ENCODE measurements around the gene ORM1. TPM values are rescaled to one million over a fixed set of nuclear protein-coding genes. Genes with fewer than 3 reads are reported as not detected.

ORM1 gene
- total and polyA plus RNA-seq, 2 donors (not counting 3 experiments of a cell fraction or from before 2014, with no cell fraction given): not detected

DNA sequence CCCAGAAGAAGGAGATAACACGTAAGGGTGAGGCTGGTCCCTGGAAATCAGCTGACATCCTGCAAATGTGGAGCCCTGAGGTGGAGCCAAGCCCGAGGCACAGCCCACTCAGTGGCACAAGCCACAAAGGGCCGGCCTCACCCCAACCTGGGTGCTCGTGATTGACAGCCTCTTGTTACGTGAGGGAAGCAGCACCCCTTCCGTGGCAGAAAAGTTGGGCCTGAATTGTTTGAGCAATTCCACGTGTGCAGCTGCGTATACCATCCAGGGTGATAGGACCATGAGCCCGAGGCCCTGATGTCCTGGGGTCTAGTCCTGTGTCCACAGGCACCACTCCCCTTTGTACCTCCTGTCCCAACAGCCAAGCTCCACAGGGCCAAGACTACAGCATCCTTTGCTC, 11.6 kb downstream of the ORM1 start:
- DNase-seq (ENCODE audit: low read depth, low spot score): no peak
- Histone ChIP-seq H3K36me3 (ENCODE audit: control insufficient read depth in 2 of 2, extremely low read depth in 1 of 2, insufficient read depth in 2 of 2, low read length in 2 of 2) (peaks cover 0 to 20% of the 10 kb centered on the region in 2 experiments), H3K27ac (ENCODE audit: insufficient read depth, low read depth, low read length) (no peak overlapping the region), H2AFZ (ENCODE audit: low read depth, low read length) (no peak overlapping the region), H3K9me3 (replicated peaks; ENCODE audit: control insufficient read depth, insufficient read depth, low read length) (no peaks in the 10 kb centered on the region), H3K9me1 (replicated peaks; ENCODE audit: control insufficient read depth, extremely low read depth, insufficient read depth, low read length) (no peaks in the 10 kb centered on the region), H3K79me2 (ENCODE audit: control insufficient read depth, insufficient read depth, low read length) (no peaks in the 10 kb centered on the region), H3K27me3 (ENCODE audit: control insufficient read depth in 2 of 2, insufficient read depth in 2 of 2, low read length in 2 of 2) (no peaks in the 10 kb centered on the region), H3K9ac (replicated peaks; ENCODE audit: extremely low read depth, insufficient read depth, low read length) (no peak overlapping the region), H3K4me2 (ENCODE audit: insufficient read depth, low read length) (no peak overlapping the region), H3K4me1 (ENCODE audit: control insufficient read depth, extremely low read depth, insufficient read depth, low read length) (no peaks in the 10 kb centered on the region), H3K4me3 (replicated peaks in 1 of 3; ENCODE audit: insufficient read depth in 1 of 3, low read depth in 1 of 3, low read length in 3 of 3) (no peak overlapping the region), H4K20me1 (replicated peaks; ENCODE audit: control insufficient read depth, extremely low read depth, insufficient read depth, low read length) (no peaks in the 10 kb centered on the region)
- POLR2A ChIA-PET: no interaction called here
- no peak for FAIRE-seq
- CTCF ChIA-PET: no interaction called here
- intact Hi-C loops (cut with micrococcal nuclease) (loop anchor here (10.0 kb wide), 1 partner anchor 170 kb away; the partner anchor contains the start of gene WHRN), dilution Hi-C loops (cut with MboI; ENCODE audit: extremely low pct_ligation_motif_present, low sequenced_read_pairs) (no loop called here)
- no peak for TF ChIP-seq FOS (IDR thresholded peaks at IDR 0.05; ENCODE audit: borderline replicate concordance, insufficient read depth, low read length)
- no peak for TF ChIP-seq POLR2AphosphoS5 (IDR thresholded peaks at IDR 0.05; ENCODE audit: insufficient read depth, low read depth, low read length)
- no peak for TF ChIP-seq JUN (IDR thresholded peaks at IDR 0.05; ENCODE audit: borderline replicate concordance, insufficient read depth, insufficient read length, low read depth)
- TF ChIP-seq, protein P1, sequence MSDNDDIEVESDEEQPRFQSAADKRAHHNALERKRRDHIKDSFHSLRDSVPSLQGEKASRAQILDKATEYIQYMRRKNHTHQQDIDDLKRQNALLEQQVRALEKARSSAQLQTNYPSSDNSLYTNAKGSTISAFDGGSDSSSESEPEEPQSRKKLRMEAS (IDR thresholded peaks at IDR 0.05; ENCODE audit: insufficient read depth, insufficient read length): no peak
- no peak for TF ChIP-seq POLR2A (IDR thresholded peaks at IDR 0.05; ENCODE audit: low read depth, low read length)
- TF ChIP-seq EZH2 (IDR thresholded peaks at IDR 0.05; ENCODE audit: borderline replicate concordance, low read depth, low read length, severe bottlenecking): no peak
- TF ChIP-seq, protein P2, sequence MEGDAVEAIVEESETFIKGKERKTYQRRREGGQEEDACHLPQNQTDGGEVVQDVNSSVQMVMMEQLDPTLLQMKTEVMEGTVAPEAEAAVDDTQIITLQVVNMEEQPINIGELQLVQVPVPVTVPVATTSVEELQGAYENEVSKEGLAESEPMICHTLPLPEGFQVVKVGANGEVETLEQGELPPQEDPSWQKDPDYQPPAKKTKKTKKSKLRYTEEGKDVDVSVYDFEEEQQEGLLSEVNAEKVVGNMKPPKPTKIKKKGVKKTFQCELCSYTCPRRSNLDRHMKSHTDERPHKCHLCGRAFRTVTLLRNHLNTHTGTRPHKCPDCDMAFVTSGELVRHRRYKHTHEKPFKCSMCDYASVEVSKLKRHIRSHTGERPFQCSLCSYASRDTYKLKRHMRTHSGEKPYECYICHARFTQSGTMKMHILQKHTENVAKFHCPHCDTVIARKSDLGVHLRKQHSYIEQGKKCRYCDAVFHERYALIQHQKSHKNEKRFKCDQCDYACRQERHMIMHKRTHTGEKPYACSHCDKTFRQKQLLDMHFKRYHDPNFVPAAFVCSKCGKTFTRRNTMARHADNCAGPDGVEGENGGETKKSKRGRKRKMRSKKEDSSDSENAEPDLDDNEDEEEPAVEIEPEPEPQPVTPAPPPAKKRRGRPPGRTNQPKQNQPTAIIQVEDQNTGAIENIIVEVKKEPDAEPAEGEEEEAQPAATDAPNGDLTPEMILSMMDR (IDR thresholded peaks at IDR 0.05; ENCODE audit: extremely low read depth in 1 of 2, insufficient read depth in 1 of 2, low read depth in 1 of 2, low read length in 2 of 2): no peak
- TF ChIP-seq MYC (IDR thresholded peaks at IDR 0.05; ENCODE audit: low read depth, low read length): no peak
- TF ChIP-seq GATA2 (IDR thresholded peaks at IDR 0.05; ENCODE audit: insufficient read depth, insufficient read length, low read depth, low read length): no peak
- no TSS peak for BruUV-seq (replicated peaks)
